IPS-15b (cell line): Measurements from ENCODE around the gene MCM8.

Source experiments
- H3K27me3 ChIP-seq: one replicate; pipeline ENCODE4 v1.6.1; 2013; ENCODE audit warnings: low read length; ENCODE audit not compliant: control insufficient read depth, insufficient read depth
- H3K36me3 ChIP-seq: one replicate; pipeline ENCODE4 v1.6.1; 2013; ENCODE audit warnings: low read length; ENCODE audit not compliant: control insufficient read depth, insufficient read depth
- H3K4me1 ChIP-seq: one replicate; pipeline ENCODE4 v1.6.1; 2013; ENCODE audit warnings: mild to moderate bottlenecking, low read length; ENCODE audit not compliant: control insufficient read depth, insufficient read depth
- H3K4me3 ChIP-seq: one replicate; pipeline ENCODE4 v1.5.1; 2013; ENCODE audit warnings: low read depth, low read length
- H3K9ac ChIP-seq: one replicate; pipeline ENCODE4 v1.6.1; 2013; ENCODE audit warnings: low read depth, mild to moderate bottlenecking, low read length
- H3K9me3 ChIP-seq: one replicate; pipeline ENCODE4 v1.6.1; 2013; ENCODE audit warnings: mild to moderate bottlenecking, low read length; ENCODE audit not compliant: control insufficient read depth, insufficient read depth

Gene MCM8

DNA sequence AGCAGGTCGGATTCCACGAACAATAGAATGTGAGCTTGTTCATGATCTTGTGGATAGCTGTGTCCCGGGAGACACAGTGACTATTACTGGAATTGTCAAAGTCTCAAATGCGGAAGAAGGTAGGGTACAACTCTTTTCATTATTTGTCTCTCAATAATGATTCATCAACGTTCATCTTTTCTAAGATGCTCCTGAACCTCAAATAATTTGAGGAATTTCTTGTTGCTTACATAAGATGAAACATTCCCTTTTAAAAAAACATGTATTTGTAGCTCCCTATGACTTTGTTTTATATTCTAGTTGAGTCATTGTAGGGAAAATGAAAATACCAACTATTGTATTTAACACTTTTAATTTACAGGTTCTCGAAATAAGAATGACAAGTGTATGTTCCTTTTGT, 17.0 kb downstream of the MCM8 start:
- H3K27me3 ChIP-seq: peaks cover 37% of the 10 kb centered on the region

DNA sequence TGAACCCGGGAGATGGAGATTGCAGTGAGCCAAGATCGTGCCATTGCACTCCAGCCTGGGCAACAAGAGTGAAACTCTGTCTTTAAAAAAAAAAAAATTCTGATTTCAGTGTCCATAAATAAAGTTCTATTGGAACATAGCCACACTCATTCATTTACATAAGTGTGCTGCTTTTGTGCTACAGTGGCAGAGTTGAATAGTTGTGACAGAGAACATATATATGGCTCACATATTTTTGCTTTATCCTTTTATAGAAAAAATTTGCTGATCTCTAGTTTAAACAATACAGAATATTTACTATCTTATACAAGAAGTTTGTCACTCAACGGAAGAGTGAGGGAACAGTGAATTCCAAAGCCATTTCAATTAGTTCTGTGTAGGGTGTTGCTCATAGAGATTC, 18.0 kb downstream of the MCM8 start:
- no peak overlapping the region for H3K9ac ChIP-seq
- no peaks in the 10 kb centered on the region for H3K9me3 ChIP-seq
- no peaks in the 10 kb centered on the region for H3K36me3 ChIP-seq
- no peak overlapping the region for H3K4me3 ChIP-seq
- H3K27me3 ChIP-seq: peaks cover 37% of the 10 kb centered on the region
- peaks cover 7% of the 10 kb centered on the region for H3K4me1 ChIP-seq

More for the DNA sequence above, 17.0 kb downstream of the MCM8 start:
- Histone ChIP-seq H3K9me3 (no peaks in the 10 kb centered on the region), H3K36me3 (no peaks in the 10 kb centered on the region), H3K9ac (no peak overlapping the region), H3K4me3 (no peak overlapping the region), H3K4me1 (peaks cover 7% of the 10 kb centered on the region)

DNA sequence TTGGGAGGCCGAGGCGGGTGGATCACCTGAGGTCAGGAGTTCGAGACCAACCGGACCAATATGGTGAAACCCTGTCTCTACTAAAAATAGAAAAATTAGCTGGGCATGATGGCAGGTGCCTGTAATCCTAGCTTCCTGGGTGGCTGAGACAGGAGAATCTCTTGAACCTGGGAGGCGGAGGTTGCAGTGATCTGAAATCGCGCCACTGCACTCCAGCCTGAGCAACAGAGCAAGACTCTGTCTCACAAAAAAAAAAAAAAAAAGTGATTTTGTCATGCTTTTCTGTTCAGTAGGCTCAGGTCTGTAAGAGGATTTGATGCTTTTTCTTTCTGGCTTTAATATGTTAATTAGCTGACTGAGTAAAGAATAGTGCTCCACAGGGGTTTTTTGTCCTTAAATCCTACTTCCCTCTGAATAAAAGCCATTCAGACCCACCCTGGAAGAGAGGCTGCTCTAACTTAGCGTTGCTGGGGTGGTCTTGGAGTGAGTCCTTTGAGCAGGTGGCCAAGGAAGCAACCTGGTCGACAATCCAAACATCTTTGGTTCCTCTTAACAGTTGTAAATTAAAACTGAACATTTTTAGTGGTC, 19.0 kb downstream of the MCM8 start:
- Histone ChIP-seq H3K9ac (no peak overlapping the region), H3K36me3 (no peaks in the 10 kb centered on the region), H3K9me3 (no peaks in the 10 kb centered on the region), H3K4me3 (no peak overlapping the region), H3K4me1 (peaks cover 7% of the 10 kb centered on the region), H3K27me3 (peaks cover 37% of the 10 kb centered on the region)

DNA sequence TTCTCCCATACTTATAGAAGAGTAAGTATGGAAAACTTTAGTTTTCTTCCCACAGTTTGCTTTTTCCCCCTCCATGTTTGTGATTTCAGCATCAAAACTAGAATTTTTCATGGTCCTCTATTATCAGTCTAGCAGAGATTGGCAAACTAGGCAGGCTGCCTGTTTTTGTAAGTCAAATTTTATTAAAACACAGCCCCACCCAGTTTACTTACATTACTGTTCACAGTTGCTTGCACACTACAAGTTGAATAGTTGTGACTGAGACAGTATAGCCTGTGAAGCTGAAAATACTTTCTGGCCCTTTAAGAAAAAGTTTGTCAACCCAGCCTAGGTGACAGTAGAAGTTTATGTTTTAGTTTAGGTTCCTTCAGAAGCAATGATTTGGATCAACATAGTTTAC, 19.5 kb downstream of the MCM8 start:
- Histone ChIP-seq H3K4me3 (no peak overlapping the region), H3K9ac (no peak overlapping the region), H3K4me1 (peaks cover 7% of the 10 kb centered on the region), H3K36me3 (no peaks in the 10 kb centered on the region), H3K9me3 (no peaks in the 10 kb centered on the region), H3K27me3 (peaks cover 37% of the 10 kb centered on the region)

DNA sequence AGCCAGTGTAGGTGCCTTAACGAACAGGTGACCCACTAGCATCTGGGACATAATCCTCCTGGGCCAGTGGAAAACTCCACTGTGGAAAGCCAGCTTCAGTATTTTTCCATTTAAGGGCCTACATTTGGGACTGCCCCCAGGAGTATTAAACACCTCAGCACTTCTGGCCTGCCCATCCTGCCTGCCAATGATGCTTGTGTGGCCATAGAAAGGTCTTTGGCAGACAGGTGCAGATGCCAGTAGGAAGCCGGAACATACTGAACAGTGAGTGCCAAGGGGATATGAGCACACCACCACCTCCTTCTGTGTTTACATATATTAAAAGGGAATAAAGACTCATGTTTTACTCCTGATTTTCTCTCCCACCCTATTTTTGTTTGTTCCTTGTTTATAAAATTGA, 19.9 kb downstream of the MCM8 start:
- Histone ChIP-seq H3K9ac (no peak overlapping the region), H3K9me3 (no peaks in the 10 kb centered on the region), H3K4me1 (peaks cover 7% of the 10 kb centered on the region), H3K27me3 (peaks cover 37% of the 10 kb centered on the region), H3K4me3 (no peak overlapping the region), H3K36me3 (no peaks in the 10 kb centered on the region)

DNA sequence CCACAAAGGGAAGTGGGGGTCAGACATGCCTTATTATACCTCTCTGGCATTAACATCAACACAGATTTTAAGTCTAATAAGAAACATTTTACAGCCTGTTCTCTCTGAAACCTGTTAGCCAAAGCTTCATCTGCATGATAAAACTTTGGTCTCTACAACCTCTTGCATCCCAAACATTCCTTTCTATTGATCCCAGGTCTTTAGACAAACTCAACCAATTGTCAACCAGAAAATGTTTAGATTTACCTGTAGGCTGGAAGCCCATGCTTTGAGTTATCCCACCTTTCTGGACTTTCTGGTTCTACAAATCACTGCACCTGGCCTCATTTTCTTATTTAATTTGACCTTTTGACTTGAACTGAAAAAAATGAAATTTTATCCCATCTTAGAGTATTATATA, 20.8 kb downstream of the MCM8 start:
- Histone ChIP-seq H3K27me3 (peaks cover 37% of the 10 kb centered on the region), H3K4me3 (no peak overlapping the region), H3K4me1 (peaks cover 7% of the 10 kb centered on the region), H3K36me3 (no peaks in the 10 kb centered on the region), H3K9me3 (no peaks in the 10 kb centered on the region), H3K9ac (no peak overlapping the region)

DNA sequence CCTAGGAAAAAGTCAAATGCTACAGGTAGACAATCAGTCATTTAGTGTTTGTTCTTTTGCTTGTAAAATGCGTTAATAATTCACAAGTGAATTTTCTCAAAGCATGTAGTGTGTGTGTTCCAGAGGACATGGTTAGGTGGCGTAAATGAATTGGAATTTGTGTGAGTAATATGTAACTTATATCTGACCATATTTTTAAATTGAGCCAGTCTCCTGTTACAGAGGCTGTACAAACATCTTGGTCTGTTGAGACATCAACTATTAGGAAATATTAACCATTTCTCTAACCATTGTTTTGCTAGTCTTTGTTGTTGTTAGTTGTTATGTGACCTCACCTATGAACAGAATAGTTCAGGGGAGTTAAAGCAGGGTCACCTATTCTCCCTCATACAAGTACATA, 22.7 kb downstream of the MCM8 start:
- no peaks in the 10 kb centered on the region for H3K36me3 ChIP-seq
- H3K9ac ChIP-seq: no peak overlapping the region
- peaks cover 7% of the 10 kb centered on the region for H3K4me1 ChIP-seq
- peaks cover 27% of the 10 kb centered on the region for H3K27me3 ChIP-seq
- no peak overlapping the region for H3K4me3 ChIP-seq
- no peaks in the 10 kb centered on the region for H3K9me3 ChIP-seq

DNA sequence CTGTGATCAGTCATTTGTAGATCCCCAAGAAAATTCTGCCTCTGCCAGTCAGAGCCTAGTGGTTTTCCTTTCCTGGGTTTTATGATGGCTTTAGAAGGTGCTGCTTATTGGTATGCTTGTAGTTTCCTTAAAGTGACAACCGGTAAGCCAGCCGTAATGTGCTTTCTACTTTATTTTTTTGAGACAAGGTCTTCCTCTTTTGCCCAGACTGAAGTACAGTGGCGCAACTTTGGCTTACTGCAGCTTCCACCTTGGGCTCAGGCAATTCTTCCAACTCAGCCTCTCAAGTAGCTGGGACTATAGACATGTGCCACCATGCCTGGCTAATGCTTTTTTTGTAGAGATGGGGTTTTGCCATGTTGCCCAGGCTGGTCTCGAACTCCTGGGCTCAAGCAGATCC, 23.5 kb downstream of the MCM8 start:
- Histone ChIP-seq H3K9me3 (no peaks in the 10 kb centered on the region), H3K36me3 (peaks cover 2% of the 10 kb centered on the region), H3K9ac (no peak overlapping the region), H3K4me3 (no peak overlapping the region), H3K27me3 (peaks cover 20% of the 10 kb centered on the region), H3K4me1 (peaks cover 7% of the 10 kb centered on the region)

DNA sequence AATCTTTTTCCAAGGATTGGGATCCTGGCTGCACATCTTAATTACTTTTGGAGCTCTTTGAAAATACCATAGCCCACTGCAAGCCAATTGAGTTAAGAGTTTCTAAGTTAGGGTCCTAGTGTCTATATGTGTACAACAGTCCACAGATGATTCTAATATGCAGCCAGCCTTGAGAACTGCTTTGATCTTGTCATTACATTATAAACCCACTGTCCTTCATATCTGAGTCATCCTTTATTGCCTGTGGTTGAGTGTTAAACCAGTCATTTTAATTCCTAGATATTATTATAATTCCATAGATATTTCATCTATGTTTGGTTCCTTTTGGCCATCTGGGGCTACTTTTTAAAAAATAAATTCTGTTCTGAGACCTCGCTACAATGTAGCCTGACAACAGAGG, 24.1 kb downstream of the MCM8 start:
- Histone ChIP-seq H3K36me3 (peaks cover 2% of the 10 kb centered on the region), H3K9ac (no peak overlapping the region), H3K9me3 (no peaks in the 10 kb centered on the region), H3K4me3 (no peak overlapping the region), H3K27me3 (peaks cover 19% of the 10 kb centered on the region), H3K4me1 (peaks cover 7% of the 10 kb centered on the region)

DNA sequence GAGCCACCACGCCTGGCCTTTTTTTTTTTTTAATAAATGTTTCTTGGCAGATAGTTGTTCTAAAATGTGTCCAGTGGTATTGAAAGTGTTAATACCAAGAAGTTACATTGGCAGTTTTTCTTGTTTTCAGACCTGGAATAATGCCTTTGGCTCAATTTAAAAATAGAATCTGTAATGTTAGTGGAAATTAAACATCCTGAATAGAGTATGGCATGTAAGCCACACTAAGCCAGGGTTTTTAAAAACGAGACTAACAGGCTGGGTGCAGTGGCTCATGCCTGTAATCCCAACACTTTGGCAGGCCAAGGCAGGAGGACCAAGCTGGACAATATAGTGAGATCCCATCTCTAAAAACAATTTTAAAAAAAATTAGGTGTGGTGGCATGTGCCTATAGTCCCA, 25.3 kb downstream of the MCM8 start:
- Histone ChIP-seq H3K36me3 (peaks cover 2% of the 10 kb centered on the region), H3K4me1 (peaks cover 4% of the 10 kb centered on the region), H3K9ac (no peak overlapping the region), H3K27me3 (peaks cover 7% of the 10 kb centered on the region), H3K4me3 (no peak overlapping the region), H3K9me3 (no peaks in the 10 kb centered on the region)

DNA sequence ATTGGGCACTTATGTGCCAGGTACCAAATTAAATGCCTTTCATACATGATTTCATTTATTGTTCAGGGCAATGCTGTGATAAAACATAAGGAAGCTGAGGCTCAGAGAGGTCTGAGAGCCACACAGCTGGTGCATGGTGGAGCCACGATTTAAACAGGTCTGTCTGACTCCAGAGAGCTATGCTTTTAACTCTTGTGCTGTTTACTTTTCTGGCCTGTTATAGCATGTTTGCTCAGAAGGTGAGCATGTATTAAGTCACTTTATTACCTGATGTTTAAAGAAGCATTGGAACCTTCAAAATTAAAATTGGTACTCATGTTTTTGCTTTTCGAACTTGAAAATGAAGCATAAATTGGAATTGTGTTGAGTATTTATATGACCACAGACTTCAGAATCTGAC, 26.8 kb downstream of the MCM8 start:
- H3K9me3 ChIP-seq: no peaks in the 10 kb centered on the region
- H3K4me3 ChIP-seq: no peak overlapping the region
- no peak overlapping the region for H3K9ac ChIP-seq
- peaks cover 2% of the 10 kb centered on the region for H3K36me3 ChIP-seq
- H3K27me3 ChIP-seq: no peaks in the 10 kb centered on the region
- no peaks in the 10 kb centered on the region for H3K4me1 ChIP-seq

DNA sequence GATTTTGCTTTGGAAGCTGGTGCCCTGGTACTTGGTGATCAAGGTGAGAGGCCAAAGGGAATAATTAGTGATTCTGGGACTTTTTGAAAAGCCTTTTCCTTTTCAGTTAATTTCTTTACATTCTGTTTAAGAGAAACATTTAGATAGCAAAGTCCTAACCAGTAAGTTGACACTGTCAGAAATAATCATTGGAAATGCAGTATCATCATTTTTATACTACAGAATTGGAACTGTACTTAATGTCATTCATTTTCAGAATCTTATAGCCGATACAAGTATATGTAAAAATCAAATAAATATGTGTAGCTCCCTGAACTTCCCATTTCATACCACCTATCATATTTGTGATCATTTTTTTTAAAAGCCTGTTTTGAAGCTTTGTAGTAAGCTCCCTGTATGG, 27.5 kb downstream of the MCM8 start:
- Histone ChIP-seq H3K36me3 (peaks cover 2% of the 10 kb centered on the region), H3K4me3 (no peak overlapping the region), H3K27me3 (no peaks in the 10 kb centered on the region), H3K9me3 (no peaks in the 10 kb centered on the region), H3K9ac (no peak overlapping the region), H3K4me1 (no peaks in the 10 kb centered on the region)
